ENCODE data around the gene OR6M1. TPM values are rescaled to one million over a fixed set of nuclear protein-coding genes. Genes with fewer than 3 reads are reported as not detected.

The OR6M1 gene
- total RNA-seq, 2 experiments from 2014 or later, result not detected

DNA sequence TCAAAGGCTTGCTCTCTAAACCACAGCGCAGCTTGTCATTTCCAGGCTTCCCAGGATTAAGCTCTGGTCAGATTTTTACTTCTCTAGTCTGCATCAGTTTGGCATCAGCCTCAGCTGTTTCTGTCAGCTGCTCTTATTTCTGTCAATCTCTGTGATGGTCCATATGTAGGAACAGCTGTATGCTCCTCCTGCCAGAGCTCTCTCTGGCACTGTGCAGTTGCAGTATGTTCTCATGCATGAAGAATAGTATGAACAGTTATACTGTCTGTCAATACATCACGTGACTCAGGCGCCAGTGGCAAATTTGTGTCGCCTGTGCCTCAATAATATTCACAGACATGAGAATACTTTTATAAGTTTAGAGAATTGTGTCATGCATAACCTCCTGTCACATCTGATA, 6.7 kb downstream of the OR6M1 start:
- CTCF ChIA-PET, result no interaction called here
- Mint-ChIP-seq H3K27ac (no peak overlapping the region), H3K4me3 (no peak overlapping the region), H3K9me3 (no peaks in the 10 kb centered on the region), H3K4me1 (no peaks in the 10 kb centered on the region), H3K36me3 (ENCODE audit: low read depth) (no peaks in the 10 kb centered on the region), H3K27me3 (peaks cover 3% of the 10 kb centered on the region)
- POLR2A ChIA-PET, result no interaction called here
- DNase-seq, result no peak

- ChIA-PET POLR2A (no interaction called here), CTCF (interaction anchor here (0.6 kb wide), 1 partner anchor 122 kb away, joined by 5 read pairs; no protein-coding TSS in a partner anchor)
- no peaks in the 10 kb centered on the region for H3K36me3 Mint-ChIP-seq (ENCODE audit: low read depth)
- H3K4me3 Mint-ChIP-seq, result no peak overlapping the region
- DNase-seq, result no peak
- no peak overlapping the region for H3K27ac Mint-ChIP-seq
- peaks cover 3% of the 10 kb centered on the region for H3K27me3 Mint-ChIP-seq
- no peaks in the 10 kb centered on the region for H3K4me1 Mint-ChIP-seq
- no peaks in the 10 kb centered on the region for H3K9me3 Mint-ChIP-seq
Observed at GRCh38 chr11:123798513-123799252, 7.5 kb downstream of the OR6M1 start.

DNA sequence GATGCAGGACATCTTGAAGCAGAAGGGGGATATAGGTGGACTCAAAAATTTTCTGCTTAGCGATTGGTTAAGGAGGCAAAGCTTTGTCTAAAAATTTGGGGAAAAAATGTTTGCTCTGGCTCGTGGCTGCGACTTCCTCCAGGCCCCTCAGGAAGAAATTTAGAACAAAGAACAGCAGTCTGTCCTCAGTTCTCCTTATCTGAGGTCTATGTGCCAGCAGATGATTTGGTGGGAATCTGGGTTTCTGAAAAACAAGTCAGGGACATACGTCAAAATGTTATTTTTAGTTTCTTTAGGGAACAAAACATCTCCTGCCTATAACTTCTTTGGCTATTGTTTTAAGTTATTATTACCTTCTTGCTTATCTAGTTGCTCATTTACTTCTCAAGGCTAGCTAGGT, 8.1 kb downstream of the OR6M1 start:
- H3K9me3 Mint-ChIP-seq, result no peaks in the 10 kb centered on the region
- DNase-seq, result no peak
- H3K27ac Mint-ChIP-seq, result no peak overlapping the region
- H3K36me3 Mint-ChIP-seq (ENCODE audit: low read depth), result no peaks in the 10 kb centered on the region
- ChIA-PET POLR2A (no interaction called here), CTCF (interaction anchor here (0.6 kb wide), 1 partner anchor 123 kb away, joined by 5 read pairs; no protein-coding TSS in a partner anchor)
- peaks cover 3% of the 10 kb centered on the region for H3K27me3 Mint-ChIP-seq
- H3K4me1 Mint-ChIP-seq, result no peaks in the 10 kb centered on the region
- H3K4me3 Mint-ChIP-seq, result no peak overlapping the region

GRCh38 chr11:123797541-123797940, 8.6 kb downstream of the OR6M1 start:
- ChIA-PET POLR2A (no interaction called here), CTCF (no interaction called here)
- Mint-ChIP-seq H3K27me3 (peaks cover 3% of the 10 kb centered on the region), H3K36me3 (ENCODE audit: low read depth) (no peaks in the 10 kb centered on the region), H3K4me1 (no peaks in the 10 kb centered on the region), H3K9me3 (no peaks in the 10 kb centered on the region), H3K27ac (no peak overlapping the region), H3K4me3 (no peak overlapping the region)
- DNase-seq, result no peak

- no peak overlapping the region for H3K4me3 Mint-ChIP-seq
- H3K36me3 Mint-ChIP-seq (ENCODE audit: low read depth), result no peaks in the 10 kb centered on the region
- CTCF ChIA-PET, result no interaction called here
- no peak for DNase-seq
- H3K9me3 Mint-ChIP-seq, result no peaks in the 10 kb centered on the region
- H3K4me1 Mint-ChIP-seq, result no peaks in the 10 kb centered on the region
- peaks cover 3% of the 10 kb centered on the region for H3K27me3 Mint-ChIP-seq
- POLR2A ChIA-PET, result no interaction called here
- H3K27ac Mint-ChIP-seq, result no peak overlapping the region
Observed at GRCh38 chr11:123797114-123797513, 9.0 kb downstream of the OR6M1 start.

- ChIA-PET POLR2A (no interaction called here), CTCF (no interaction called here)
- DNase-seq, result no peak
- Mint-ChIP-seq H3K36me3 (ENCODE audit: low read depth) (no peaks in the 10 kb centered on the region), H3K4me1 (no peaks in the 10 kb centered on the region), H3K27me3 (peaks cover 1% of the 10 kb centered on the region), H3K4me3 (no peak overlapping the region), H3K27ac (no peak overlapping the region), H3K9me3 (no peaks in the 10 kb centered on the region)
Observed at GRCh38 chr11:123796226-123796625, 9.9 kb downstream of the OR6M1 start.

- POLR2A ChIA-PET, result no interaction called here
- no peaks in the 10 kb centered on the region for H3K9me3 Mint-ChIP-seq
- no peaks in the 10 kb centered on the region for H3K36me3 Mint-ChIP-seq (ENCODE audit: low read depth)
- no peak overlapping the region for H3K4me3 Mint-ChIP-seq
- DNase-seq, result no peak
- CTCF ChIA-PET, result no interaction called here
- no peak overlapping the region for H3K27ac Mint-ChIP-seq
- H3K4me1 Mint-ChIP-seq, result no peaks in the 10 kb centered on the region
- H3K27me3 Mint-ChIP-seq, result peaks cover 17% of the 10 kb centered on the region
Observed at GRCh38 chr11:123783536-123783935, 22.6 kb downstream of the OR6M1 start.

DNA sequence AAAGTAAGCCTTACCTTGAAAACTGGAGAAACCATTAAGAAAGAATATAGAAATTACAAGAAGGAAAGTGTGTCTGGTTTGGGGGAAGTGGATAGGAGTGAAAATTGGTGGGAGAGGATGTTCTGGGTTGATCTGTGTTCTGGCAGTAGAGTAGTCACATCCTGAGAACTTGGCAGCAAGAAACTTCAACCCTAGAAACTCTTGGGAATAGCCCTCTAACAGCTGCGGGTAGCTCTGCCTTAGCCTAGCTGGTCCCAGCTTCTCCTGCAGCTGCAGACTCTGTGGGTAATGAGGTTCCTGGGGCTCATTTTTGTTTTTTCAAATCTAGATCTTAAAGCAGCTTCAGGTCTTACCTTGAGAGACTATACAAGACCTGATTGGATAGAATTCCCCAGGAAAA, 27.6 kb downstream of the OR6M1 start:
- no peaks in the 10 kb centered on the region for H3K9me3 Mint-ChIP-seq
- no peaks in the 10 kb centered on the region for H3K4me1 Mint-ChIP-seq
- H3K4me3 Mint-ChIP-seq, result no peak overlapping the region
- ChIA-PET CTCF (no interaction called here), POLR2A (no interaction called here)
- H3K27ac Mint-ChIP-seq, result no peak overlapping the region
- no peak for DNase-seq
- no peaks in the 10 kb centered on the region for H3K36me3 Mint-ChIP-seq (ENCODE audit: low read depth)
- peaks cover 3% of the 10 kb centered on the region for H3K27me3 Mint-ChIP-seq

GRCh38 chr11:123775715-123776549, 30.2 kb downstream of the OR6M1 start:
- no peaks in the 10 kb centered on the region for H3K4me1 Mint-ChIP-seq
- no peaks in the 10 kb centered on the region for H3K9me3 Mint-ChIP-seq
- no peak for DNase-seq
- ChIA-PET CTCF (no interaction called here), POLR2A (interaction anchor here (1.2 kb wide), 1 partner anchor 20 kb away, joined by 4 read pairs; no protein-coding TSS in a partner anchor)
- no peak overlapping the region for H3K4me3 Mint-ChIP-seq
- no peaks in the 10 kb centered on the region for H3K36me3 Mint-ChIP-seq (ENCODE audit: low read depth)
- H3K27me3 Mint-ChIP-seq, result peaks cover 3% of the 10 kb centered on the region
- no peak overlapping the region for H3K27ac Mint-ChIP-seq

DNA sequence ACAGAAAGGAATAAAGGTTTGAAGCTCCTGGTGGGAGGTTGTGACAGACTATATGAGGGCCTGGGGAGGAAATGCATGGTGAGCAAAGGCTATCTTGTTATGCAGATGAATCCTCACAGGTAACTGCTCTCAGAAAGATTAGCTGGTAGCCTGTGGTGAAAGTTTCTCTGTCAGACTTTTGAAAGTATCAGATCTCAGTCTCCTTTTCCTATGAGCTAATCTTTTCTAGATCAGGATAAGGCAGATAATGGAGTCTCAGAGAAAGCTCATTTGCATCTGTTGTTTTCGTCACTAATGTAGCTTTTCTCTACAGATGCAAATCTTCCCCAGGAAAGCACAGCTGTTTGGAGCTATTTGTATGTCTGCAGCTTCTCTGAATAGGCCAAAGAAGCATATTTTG, 30.9 kb downstream of the OR6M1 start:
- DNase-seq, result no peak
- Mint-ChIP-seq H3K4me3 (no peak overlapping the region), H3K36me3 (ENCODE audit: low read depth) (no peaks in the 10 kb centered on the region), H3K4me1 (no peaks in the 10 kb centered on the region), H3K27me3 (peaks cover 1% of the 10 kb centered on the region), H3K9me3 (no peaks in the 10 kb centered on the region), H3K27ac (no peak overlapping the region)
- POLR2A ChIA-PET, result interaction anchor here (1.2 kb wide), 1 partner anchor 20 kb away, joined by 4 read pairs; no protein-coding TSS in a partner anchor
- CTCF ChIA-PET, result no interaction called here

DNA sequence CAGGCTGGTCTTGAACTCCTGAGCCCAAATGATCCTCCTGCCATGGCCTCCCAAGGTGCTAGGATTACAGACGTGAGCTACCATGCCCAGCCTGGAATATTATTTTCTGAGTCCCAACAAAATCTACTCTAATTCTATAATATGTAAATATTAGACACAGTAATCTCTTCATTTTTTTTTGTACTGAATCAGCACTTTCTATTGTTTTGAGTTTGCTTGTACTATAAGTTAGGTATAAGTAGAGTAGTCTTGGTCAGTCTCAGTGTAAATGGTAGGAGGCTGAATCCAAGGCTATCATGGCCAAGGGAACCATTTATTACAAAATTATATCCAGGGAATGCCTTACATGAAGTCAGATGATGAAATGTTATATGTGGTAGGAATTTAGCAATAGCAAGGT, 32.2 kb downstream of the OR6M1 start:
- Mint-ChIP-seq H3K27ac (no peak overlapping the region), H3K4me1 (no peaks in the 10 kb centered on the region), H3K9me3 (no peaks in the 10 kb centered on the region), H3K4me3 (no peak overlapping the region), H3K27me3 (peaks cover 1% of the 10 kb centered on the region), H3K36me3 (ENCODE audit: low read depth) (no peaks in the 10 kb centered on the region)
- POLR2A ChIA-PET, result no interaction called here
- DNase-seq, result no peak
- CTCF ChIA-PET, result no interaction called here

DNA sequence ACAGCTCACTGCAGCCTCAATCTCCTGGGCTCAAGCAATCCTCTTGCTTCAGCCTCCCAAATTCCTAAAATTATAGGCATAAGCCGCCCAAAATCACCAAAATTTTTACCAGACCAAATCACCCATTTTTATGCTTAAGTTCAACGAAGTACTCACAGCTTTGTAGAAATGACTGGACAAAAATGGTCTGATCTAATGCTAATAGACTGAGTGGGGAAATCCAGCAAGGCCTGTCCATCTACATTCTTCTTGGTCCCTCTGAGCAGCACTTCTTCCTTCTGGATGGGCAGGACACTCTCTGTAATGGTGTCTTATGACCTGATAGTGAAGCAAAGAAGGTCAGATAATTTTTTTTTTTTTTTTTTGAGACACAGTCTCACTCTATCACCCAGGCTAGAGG, 33.1 kb downstream of the OR6M1 start:
- CTCF ChIA-PET, result no interaction called here
- no peak for DNase-seq
- H3K27ac Mint-ChIP-seq, result no peak overlapping the region
- POLR2A ChIA-PET, result no interaction called here
- peaks cover 1% of the 10 kb centered on the region for H3K27me3 Mint-ChIP-seq
- no peaks in the 10 kb centered on the region for H3K9me3 Mint-ChIP-seq
- no peak overlapping the region for H3K4me3 Mint-ChIP-seq
- H3K4me1 Mint-ChIP-seq, result no peaks in the 10 kb centered on the region
- H3K36me3 Mint-ChIP-seq (ENCODE audit: low read depth), result no peaks in the 10 kb centered on the region

- Mint-ChIP-seq H3K4me3 (no peak overlapping the region), H3K27ac (no peak overlapping the region), H3K27me3 (peaks cover 2% of the 10 kb centered on the region), H3K36me3 (ENCODE audit: low read depth) (no peaks in the 10 kb centered on the region), H3K9me3 (no peaks in the 10 kb centered on the region), H3K4me1 (no peaks in the 10 kb centered on the region)
- POLR2A ChIA-PET, result no interaction called here
- no peak for DNase-seq
- CTCF ChIA-PET, result no interaction called here
Observed at GRCh38 chr11:123771664-123772063, 34.5 kb downstream of the OR6M1 start.

DNA sequence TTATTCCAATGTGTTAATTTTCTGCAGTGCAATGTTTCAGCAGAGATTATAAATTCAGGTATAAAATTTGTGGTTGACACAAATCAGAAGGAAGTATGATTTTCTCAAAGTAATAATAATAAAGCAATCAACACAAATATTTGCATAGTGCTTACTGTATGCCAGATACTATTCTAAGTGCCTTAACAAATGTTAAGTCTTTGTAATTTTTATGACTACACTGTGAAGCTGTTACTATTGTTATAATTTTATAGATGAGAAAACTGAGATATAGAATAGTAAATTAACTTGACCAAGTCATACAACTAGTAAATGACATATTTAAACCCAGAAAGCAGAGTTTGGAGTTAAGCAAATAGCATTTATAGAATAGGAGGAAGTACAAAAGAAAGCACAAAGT, 35.4 kb downstream of the OR6M1 start:
- CTCF ChIA-PET, result no interaction called here
- POLR2A ChIA-PET, result no interaction called here
- Mint-ChIP-seq H3K27ac (no peak overlapping the region), H3K9me3 (no peaks in the 10 kb centered on the region), H3K4me1 (no peaks in the 10 kb centered on the region), H3K27me3 (peaks cover 5% of the 10 kb centered on the region), H3K36me3 (ENCODE audit: low read depth) (no peaks in the 10 kb centered on the region), H3K4me3 (no peak overlapping the region)
- no peak for DNase-seq

Measured in activated CD4-positive, alpha-beta memory T cell treated with anti-CD3 and anti-CD28 coated beads, Interleukin-2, amount 10 ng/mL, durations not matched to agents 7 days and 5 days (primary cell).